Lower leg skin (tissue), 4 donors: ENCODE results near the gene TRIO. TPM values are rescaled to one million over a fixed set of nuclear protein-coding genes. Genes with fewer than 3 reads are reported as not detected.

ENCODE experiments used
- DNase-seq, 2 donors: peaks; one replicate each; pipeline ENCODE4 v3.0.0-alpha.2; 2019; ENCODE audit warnings: low spot score in 2 of 2
- H3K4me3 ChIP-seq: fragments of 200-600 bp; sonication (generic); 2 replicates; pipeline ENCODE4 v1.5.1; 2017; ENCODE audit warnings: mild to moderate bottlenecking, low read depth; ENCODE audit not compliant: poor library complexity, severe bottlenecking
- CTCF ChIP-seq, 3 donors: fragments of 450-650 bp; IDR thresholded peaks; one replicate each; pipeline ENCODE4 v1.5.1; 2016; ENCODE audit warnings: antibody characterized with exemption in 3 of 3, mild to moderate bottlenecking in 3 of 3, moderate library complexity in 2 of 3
- POLR2A ChIP-seq, 2 donors: fragments of 450-650 bp; IDR thresholded peaks; one replicate each; pipeline ENCODE4 v1.6.1; 2016 to 2017; ENCODE audit warnings: antibody characterized with exemption in 2 of 2, mild to moderate bottlenecking in 1 of 2, moderate library complexity in 1 of 2
- WGBS, 2 donors: methylation state at CpG; one replicate each; pipeline ENCODE4 v1.1.5; 2018; 5-methylcytosine and 5-hydroxymethylcytosine counted together
- intact Hi-C: fragments of 100-400 bp; cut with DNase I; formaldehyde crosslinking; loops from one replicate; pipeline ENCODE4 v1.15.0; 2023; ENCODE audit warnings: low total_unique reads
- total RNA-seq, 4 donors: library from RNA; depleted of rRNA; stranded (reverse); fragments of >200 nt; gene quantifications; one replicate each; pipeline ENCODE4 v1.1.0, GENCODE V29; 2016

The TRIO gene
- total RNA-seq, 4 donors from 2014 or later = 47.8 to 101 (median 64.5) TPM

- intact Hi-C loops = no loop called here
- DNase-seq = no peak
- no peak for TF ChIP-seq POLR2A (IDR thresholded peaks at IDR 0.05)
- TF ChIP-seq CTCF (IDR thresholded peaks at IDR 0.05) = no peak
- 61% methylated on average over 5 of the region's 5 CpGs for WGBS, 2 donors
- H3K4me3 ChIP-seq = no peak overlapping the region
Measured at GRCh38 chr5:14211818-14212803, 69.0 kb downstream of the TRIO start.

GRCh38 chr5:14212838-14213237 lies 69.7 kb downstream of the TRIO start:
- WGBS, 2 donors = 62 to 69% methylated on average over 4 of the region's 4 CpGs
- TF ChIP-seq POLR2A (IDR thresholded peaks at IDR 0.05) = no peak
- TF ChIP-seq CTCF (IDR thresholded peaks at IDR 0.05) = no peak
- DNase-seq = no peak
- intact Hi-C loops = no loop called here
- H3K4me3 ChIP-seq = no peak overlapping the region

- H3K4me3 ChIP-seq = no peak overlapping the region
- DNase-seq = no peak
- intact Hi-C loops = no loop called here
- TF ChIP-seq CTCF (IDR thresholded peaks at IDR 0.05) (no peak), POLR2A (IDR thresholded peaks at IDR 0.05) (no peak)
- WGBS, 2 donors = 76 to 95% methylated on average over 1 of the region's 1 CpG
Measured at GRCh38 chr5:14213253-14213652, 70.1 kb downstream of the TRIO start.

- WGBS, 2 donors = 91 to 92% methylated on average over 6 of the region's 6 CpGs
- TF ChIP-seq CTCF (IDR thresholded peaks at IDR 0.05) (no peak), POLR2A (IDR thresholded peaks at IDR 0.05) (no peak)
- H3K4me3 ChIP-seq = no peak overlapping the region
- no peak for DNase-seq
- intact Hi-C loops = no loop called here
Measured at GRCh38 chr5:14213813-14214585, 70.9 kb downstream of the TRIO start.

- DNase-seq = no peak
- H3K4me3 ChIP-seq = no peak overlapping the region
- TF ChIP-seq CTCF (IDR thresholded peaks at IDR 0.05) (no peak), POLR2A (IDR thresholded peaks at IDR 0.05) (no peak)
- WGBS, 2 donors = 88 to 94% methylated on average over 6 of the region's 6 CpGs
- intact Hi-C loops = no loop called here
Measured at GRCh38 chr5:14215901-14216300, 72.8 kb downstream of the TRIO start.
